SK-MEL-5 (cell line): ENCODE data around the gene NRXN3. TPM values are rescaled to one million over a fixed set of nuclear protein-coding genes. Genes with fewer than 3 reads are reported as not detected.
A peak's percentile ranks its signal among the peaks of the same experiment; 100 is the strongest.
"Not testable (repeated sequence)": the region's sequence is repeated elsewhere in the genome, so short reads cannot be mapped to it uniquely, and the experiment has no call there.

Source experiments
- DNase-seq: peaks from one replicate; pipeline ENCODE4 v3.0.0-alpha.2; 2016; ENCODE audit warnings: low read depth, low spot score
- in situ Hi-C: cut with HindIII; loops from 2 replicates; pipeline ENCODE4 v1.10.0; 2016; ENCODE audit warnings: low sequenced_read_pairs, high pct_unique_total_duplicates, low pct_unique_long_range_greater_than_20kb
- total RNA-seq: library from RNA; depleted of rRNA; stranded (reverse); fragments of >200 nt; shearing (Covaris generic); gene quantifications from 2 replicates; pipeline ENCODE4 v1.2.3, GENCODE V29; 2014

Gene NRXN3
- total RNA-seq, 1 experiment from 2014 or later: 0.03 TPM

DNA sequence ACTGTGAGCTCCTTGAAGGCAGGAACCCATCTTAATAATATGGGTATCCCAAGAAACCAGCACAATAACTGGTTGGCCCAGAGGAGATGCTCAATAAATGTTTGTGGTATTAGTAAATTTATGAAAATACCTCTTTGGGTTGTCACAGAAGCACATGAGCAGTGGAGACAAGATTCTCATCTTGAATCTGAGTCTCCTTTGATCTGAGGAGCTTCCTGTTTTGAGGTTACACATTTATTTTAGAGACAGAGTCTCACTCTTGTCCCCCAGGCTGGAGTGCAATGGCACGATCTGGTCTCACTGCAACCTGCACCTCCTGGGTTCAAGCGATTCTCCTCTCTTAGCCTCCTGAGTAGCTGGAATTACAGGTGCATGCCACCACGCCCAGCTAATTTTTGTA, 247.4 kb downstream of the NRXN3 start:
- no peak for DNase-seq
- in situ Hi-C loops: no loop called here

DNA sequence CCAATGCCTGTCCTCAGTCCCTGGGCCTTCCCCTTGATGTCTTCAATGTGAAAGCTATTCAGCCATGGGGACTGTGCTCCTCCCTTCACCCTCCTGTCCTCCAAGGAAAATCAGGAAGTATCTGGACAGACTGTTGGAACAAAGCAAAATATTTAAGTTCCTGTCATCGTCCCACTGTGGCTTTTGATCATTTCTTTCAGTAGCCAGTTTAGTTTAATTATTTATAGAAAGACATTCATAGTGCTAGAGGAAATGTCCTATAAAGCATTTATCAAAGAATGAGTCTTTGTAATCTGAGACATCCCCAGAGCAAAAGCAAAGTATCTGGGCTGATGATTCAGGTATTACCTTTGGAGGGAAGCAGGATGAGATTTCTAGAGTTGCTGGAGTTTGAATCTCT, 254.1 kb downstream of the NRXN3 start:
- DNase-seq: no peak
- in situ Hi-C loops: no loop called here

- in situ Hi-C loops: no loop called here
- no peak for DNase-seq
These were observed 255.2 kb downstream of the NRXN3 start for GRCh38 chr14:78425330-78425729.

DNA sequence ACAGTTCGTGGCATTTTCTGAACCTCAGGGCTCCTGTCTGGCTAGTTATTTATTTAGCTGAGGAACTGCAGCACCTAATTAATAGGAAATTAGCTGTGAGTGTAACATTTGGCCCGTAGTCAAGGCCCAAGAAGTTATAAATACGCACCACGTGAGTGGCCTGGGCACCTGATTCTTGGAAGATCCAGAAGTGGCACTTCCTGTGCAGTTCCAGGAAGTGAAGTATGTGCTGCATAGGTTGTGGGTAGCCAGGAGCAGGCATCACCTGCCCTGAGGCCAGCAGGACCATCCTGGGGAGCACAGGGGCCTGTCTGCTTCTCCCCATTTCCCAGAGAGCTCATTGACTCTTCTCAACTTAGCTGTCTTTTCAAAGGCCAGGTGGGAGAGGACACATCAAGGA, 255.6 kb downstream of the NRXN3 start:
- DNase-seq: no peak
- in situ Hi-C loops: no loop called here

DNA sequence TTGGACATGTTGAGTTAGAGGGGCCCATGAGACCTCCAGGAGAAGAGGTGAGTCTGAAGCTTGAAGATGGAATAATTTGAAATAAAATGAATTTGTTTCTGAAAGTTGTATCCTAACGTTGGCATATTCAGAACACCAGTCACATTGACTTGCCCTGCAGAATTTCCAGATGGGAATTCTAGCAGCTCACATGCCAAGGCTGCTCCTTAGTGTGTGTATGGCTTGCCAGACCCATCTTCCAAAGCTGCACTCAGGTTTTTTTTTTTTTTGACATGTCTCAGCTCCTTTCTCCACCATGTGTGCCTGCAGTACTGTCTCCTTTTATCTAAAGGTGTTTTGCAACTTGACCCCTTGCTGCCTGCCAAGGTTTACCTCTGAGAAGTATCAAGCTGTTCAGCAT, 261.9 kb downstream of the NRXN3 start:
- DNase-seq: no peak
- in situ Hi-C loops: no loop called here

- DNase-seq, in situ Hi-C loops: not testable (repeated sequence)
These were observed 267.3 kb downstream of the NRXN3 start for GRCh38 chr14:78437448-78437847.

DNA sequence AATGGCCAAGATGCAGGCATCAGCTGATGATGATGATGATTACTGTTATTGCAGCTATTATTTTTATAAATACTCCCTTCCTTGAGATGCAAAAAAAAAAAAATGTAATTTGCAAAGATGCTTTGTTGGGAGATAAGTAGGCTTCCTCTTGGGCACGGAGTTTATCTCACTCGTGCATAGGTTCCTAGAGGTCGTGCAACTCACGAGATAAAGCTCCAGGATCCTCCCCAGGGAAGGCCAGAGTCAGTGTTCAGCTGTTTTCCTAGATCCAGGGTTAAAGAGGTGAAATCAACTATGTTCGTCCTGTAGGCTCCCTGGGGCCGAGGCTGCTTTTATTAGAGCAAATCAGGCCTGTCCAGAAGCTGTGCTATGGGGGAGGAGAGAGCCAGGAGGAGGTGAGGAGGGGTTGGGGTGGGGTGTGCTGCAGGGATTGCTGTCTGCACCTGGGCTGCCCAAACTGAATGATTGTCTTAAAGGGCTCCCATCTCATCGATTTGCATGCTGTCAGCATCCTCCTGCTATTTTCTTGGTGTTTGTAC, 270.3 kb downstream of the NRXN3 start:
- in situ Hi-C loops: no loop called here
- DNase-seq: no peak

GRCh38 chr14:78443834-78444233, 273.7 kb downstream of the NRXN3 start:
- in situ Hi-C loops: no loop called here
- DNase-seq: no peak

DNA sequence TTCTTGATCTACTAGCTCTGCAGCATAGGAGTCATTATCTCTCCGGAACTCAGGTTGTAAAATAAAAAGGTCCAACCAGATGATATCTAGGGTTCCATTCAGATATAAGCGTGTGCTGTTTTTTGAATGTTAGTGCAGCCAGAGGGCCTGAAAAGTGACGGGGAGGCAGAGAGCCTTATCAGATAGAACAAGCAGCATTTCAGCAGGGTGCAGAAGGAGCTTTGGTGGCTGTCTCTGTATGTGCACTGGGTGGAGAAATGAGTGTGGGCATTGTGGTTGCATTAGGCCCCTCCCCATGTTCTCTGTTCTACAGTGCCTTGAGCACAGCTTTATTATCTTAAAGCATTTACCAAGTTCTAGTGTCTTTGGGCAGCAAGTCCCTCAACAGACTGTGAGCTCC, 275.1 kb downstream of the NRXN3 start:
- no peak for DNase-seq
- in situ Hi-C loops: no loop called here

- DNase-seq: no peak
These were observed 276.6 kb downstream of the NRXN3 start for GRCh38 chr14:78446807-78447206.

DNA sequence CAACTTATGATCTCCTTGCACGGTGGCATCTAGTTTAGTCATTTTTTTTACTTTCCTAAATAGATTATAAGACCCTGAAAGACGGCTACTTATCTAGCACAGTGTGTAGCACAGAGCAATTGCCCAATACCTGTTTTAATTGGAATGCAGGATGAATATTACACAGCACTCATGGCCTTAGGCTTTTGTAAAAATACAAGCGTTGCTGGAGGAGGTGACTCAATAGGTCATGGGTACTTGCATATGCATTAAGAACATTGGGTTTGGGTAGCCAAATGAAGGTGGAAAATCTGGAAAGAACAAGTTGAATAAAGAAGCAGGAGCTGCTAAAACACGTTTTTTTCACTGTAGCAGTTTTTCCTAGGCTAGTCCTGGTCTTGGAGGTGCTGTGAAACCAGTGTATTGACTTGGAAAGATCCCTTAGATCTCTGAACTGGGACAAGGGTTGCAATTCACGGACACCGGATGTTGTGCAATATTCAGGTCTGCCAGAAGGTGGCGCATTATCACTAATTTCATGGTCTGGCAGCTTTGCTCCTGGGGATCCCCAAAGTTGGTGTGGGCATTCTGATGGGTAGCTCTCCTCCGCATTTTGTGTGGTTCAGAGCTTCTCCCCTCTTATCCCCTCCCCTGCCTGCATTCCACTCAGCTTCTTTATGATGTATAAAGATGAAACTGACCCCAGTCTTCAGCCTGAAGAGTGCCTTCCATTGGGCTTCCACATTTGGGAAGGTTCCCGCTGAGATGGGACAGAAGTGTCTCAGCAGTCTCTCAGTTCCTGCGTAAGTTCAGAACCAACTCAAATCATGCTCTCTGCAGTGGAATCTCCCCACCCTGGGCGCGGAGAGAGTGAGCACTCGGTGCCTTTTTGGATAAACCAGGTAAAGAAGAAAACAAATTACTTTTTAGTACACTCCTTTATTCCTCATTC, 278.3 kb downstream of the NRXN3 start:
- in situ Hi-C loops: no loop called here
- peak; percentile 70 for DNase-seq

More at GRCh38 chr14:78446807-78447206, 276.6 kb downstream of the NRXN3 start:
- in situ Hi-C loops: no loop called here

DNA sequence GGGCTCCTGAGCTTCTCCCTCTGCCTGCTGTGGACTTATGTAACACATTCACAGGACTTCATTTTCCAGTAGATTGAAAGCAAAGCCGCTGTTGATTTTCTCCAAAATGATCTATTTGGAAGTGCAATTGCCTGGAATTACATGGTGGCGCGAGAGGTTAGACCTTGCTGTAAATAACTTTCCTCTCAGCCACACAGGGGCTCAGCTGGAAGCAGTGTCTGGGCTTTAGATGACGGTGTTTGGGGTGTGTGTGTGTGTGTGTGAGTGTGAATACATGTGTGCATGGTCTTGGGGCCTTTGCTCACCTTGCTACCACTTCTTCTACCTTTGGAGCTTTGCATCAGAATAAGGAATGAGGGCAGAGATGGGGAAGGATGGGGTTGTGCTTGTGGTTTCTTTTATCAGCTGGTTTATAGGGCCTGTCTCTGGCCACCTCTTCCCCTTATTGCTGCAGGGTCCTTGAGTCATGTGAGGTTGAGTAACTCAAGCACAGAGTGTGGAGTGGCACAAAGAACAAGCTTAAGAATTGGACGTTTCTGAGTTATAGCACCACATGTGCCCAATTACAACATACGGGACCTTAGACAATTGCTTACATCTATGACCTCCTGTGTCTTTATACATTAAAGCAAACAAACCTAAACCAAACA, 280.6 kb downstream of the NRXN3 start:
- peak; percentile 28 for DNase-seq
- in situ Hi-C loops: no loop called here

GRCh38 chr14:78451319-78451695, 281.1 kb downstream of the NRXN3 start:
- DNase-seq: no peak
- in situ Hi-C loops: no loop called here

DNA sequence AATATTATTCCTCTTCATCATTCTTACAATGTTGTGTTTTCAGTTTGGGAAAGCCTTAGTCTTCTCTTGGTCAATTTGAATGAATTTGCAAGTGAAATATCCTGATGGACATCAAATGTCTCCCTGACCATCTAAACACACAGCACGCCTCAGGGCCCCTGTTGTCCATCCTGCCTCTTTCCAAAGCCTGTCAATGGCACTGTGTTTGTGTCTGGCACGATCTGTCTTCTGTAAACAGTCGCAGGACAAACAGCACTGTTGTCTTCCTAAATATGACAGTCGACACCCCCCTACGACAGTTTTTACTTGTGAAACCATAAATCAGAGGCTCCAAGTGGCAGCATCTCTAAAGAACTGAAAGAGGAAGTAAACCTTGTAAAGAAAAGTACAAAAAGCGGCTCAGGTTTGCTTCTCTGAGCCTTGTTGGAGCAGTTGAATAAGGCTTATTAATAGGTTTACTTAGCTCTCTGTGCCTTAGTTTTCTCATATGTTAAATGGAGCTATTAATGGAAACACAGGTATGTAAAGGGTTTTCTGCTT, 285.8 kb downstream of the NRXN3 start:
- in situ Hi-C loops: no loop called here
- DNase-seq: no peak

GRCh38 chr14:78469947-78470346, 299.8 kb downstream of the NRXN3 start:
- in situ Hi-C loops: no loop called here

DNA sequence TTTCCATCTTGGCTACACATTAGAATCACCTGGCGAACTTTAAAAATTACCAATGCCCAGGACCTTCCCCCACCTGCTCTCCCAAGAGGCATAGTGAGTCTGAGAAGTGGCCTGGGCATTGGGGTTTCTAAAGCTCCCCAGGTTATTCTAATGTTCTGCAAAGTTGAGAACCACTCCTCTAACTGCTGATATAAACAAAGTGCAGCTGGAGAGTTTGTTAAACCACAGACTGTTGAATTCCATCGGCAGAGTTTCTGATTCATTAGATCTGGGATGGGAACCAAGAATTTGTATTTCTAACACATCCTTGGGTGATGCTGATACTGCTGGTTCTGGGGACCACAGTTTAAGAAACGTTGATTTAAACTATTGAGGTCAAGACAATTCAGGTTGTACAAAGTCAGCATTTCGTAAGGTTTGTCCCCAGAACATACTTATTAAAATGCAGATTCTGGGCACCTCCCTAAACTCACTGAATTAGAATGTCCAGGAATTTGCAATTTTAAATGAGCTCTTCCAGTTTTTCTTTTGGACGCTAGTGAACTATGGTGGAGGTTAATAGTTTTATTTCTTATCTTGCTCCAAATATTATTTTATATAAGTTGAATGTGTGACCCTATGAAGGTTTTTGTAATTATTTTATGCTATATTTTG, 309.1 kb downstream of the NRXN3 start:
- in situ Hi-C loops: no loop called here
- no peak for DNase-seq

More at GRCh38 chr14:78469947-78470346, 299.8 kb downstream of the NRXN3 start:
- DNase-seq: no peak

DNA sequence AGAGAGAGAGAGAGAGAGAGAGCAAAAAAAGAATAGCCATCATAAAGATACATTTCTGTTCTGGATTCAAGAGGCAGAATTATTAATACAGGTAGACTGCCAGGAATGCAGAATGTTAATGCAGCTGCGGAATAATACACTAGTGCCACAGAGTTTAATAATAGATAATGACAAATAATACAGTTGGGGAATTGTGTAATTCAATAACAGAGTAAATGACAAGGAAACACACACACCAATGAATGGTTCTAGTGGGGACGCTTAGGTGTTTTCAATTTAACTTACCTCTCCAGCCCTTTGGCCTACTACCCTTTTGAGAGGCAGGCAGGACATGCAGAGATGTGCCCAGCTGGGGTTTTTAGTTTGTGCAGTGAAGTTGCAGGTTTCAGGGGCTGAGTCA, 313.9 kb downstream of the NRXN3 start:
- in situ Hi-C loops: no loop called here

DNA sequence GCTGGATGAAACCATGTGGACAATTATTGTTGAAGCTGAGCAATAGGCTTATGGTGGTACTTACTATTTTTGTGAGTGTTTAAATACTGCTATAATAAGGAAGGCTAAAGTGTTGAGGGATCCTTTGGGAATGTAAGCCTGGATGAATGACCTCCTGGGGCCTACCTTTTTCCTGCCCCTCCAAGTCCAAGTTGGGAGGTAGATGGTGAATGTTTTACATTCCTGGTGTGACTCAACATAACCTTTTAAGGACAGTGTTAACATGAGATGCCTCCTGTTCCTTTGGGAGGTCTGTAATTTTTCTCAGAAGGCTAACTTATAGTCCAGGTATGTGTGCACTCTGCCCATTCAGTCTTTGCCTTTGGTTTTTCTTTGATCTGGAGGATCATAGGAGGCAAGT, 315.9 kb downstream of the NRXN3 start:
- in situ Hi-C loops: no loop called here
- DNase-seq: no peak

More for the DNA sequence above, 313.9 kb downstream of the NRXN3 start:
- no peak for DNase-seq
